Caco-2 (cell line): ENCODE measurements around the gene FBXW2. TPM values are rescaled to one million over a fixed set of nuclear protein-coding genes. Genes with fewer than 3 reads are reported as not detected.

ENCODE experiments used
- BruUV-seq: library from RNA; stranded (reverse); fragments of 400-500 nt; replicated peaks from 2 replicates; lab custom pipeline; 2021; lab: Mats Ljungman, UMichigan
- CTCF ChIA-PET: fragments of 300-600 bp; sonication (Branson Sonifier 250); formaldehyde crosslinking; loops from one replicate; lab custom pipeline; 2022; ENCODE audit warnings: antibody characterized with exemption; lab: Charles Lee
- POLR2A ChIA-PET: fragments of 300-600 bp; sonication (Branson Sonifier 250); formaldehyde crosslinking; loops from one replicate; lab custom pipeline; 2022; ENCODE audit warnings: antibody characterized with exemption; lab: Charles Lee
- DNase-seq, 2 experiments: peaks; one replicate each; pipeline versions ENCODE4 v3.0.0 to v3.0.0-alpha.2; 2020 to 2022
- H3K27me3 ChIP-seq: replicated peaks from 2 replicates; pipeline ENCODE4 v1.6.0; 2011; ENCODE audit warnings: low read length; ENCODE audit not compliant: control insufficient read depth, insufficient read depth
- H3K36me3 ChIP-seq: 2 replicates; pipeline ENCODE4 v1.5.1; 2011; ENCODE audit warnings: low read length; ENCODE audit not compliant: control insufficient read depth, insufficient read depth
- H3K4me1 ChIP-seq: fragments of 250-450 bp; sonication (Bioruptor Pico); 2 replicates; pipeline ENCODE4 v1.5.1; 2020; ENCODE audit warnings: mild to moderate bottlenecking
- H3K4me3 ChIP-seq: 2 replicates; pipeline ENCODE4 v1.5.1; 2011; ENCODE audit warnings: low read depth, mild to moderate bottlenecking, control low read depth, low read length
- H3K9me3 ChIP-seq: fragments of 250-450 bp; sonication (Bioruptor Pico); 2 replicates; pipeline ENCODE4 v1.5.1; 2020; ENCODE audit warnings: mild to moderate bottlenecking, moderate library complexity
- H3K27ac Mint-ChIP-seq: one replicate; pipeline ENCODE4 v1.8.0; 2022; ENCODE audit warnings: mixed read lengths; ENCODE audit not compliant: unreplicated experiment
- H3K27me3 Mint-ChIP-seq: one replicate; pipeline ENCODE4 v1.8.0; 2022; ENCODE audit warnings: mixed read lengths; ENCODE audit not compliant: insufficient read depth, unreplicated experiment
- H3K36me3 Mint-ChIP-seq: one replicate; pipeline ENCODE4 v1.8.0; 2022; ENCODE audit warnings: mild to moderate bottlenecking, mixed read lengths; ENCODE audit not compliant: insufficient read depth, unreplicated experiment
- H3K4me1 Mint-ChIP-seq: one replicate; pipeline ENCODE4 v1.8.0; 2022; ENCODE audit warnings: low read depth, mixed read lengths; ENCODE audit not compliant: unreplicated experiment
- H3K4me3 Mint-ChIP-seq: one replicate; pipeline ENCODE4 v1.8.0; 2022; ENCODE audit warnings: mild to moderate bottlenecking, moderate library complexity, mixed read lengths; ENCODE audit not compliant: unreplicated experiment
- H3K9me3 Mint-ChIP-seq: one replicate; pipeline ENCODE4 v1.8.0; 2022; ENCODE audit warnings: mixed read lengths; ENCODE audit not compliant: unreplicated experiment
- intact Hi-C: fragments of 100-400 bp; cut with micrococcal nuclease; formaldehyde crosslinking; loops from one replicate; pipeline ENCODE4 v1.10.0; 2022; ENCODE audit not compliant: unreplicated experiment
- total RNA-seq: library from RNA; stranded (reverse); gene quantifications from 2 replicates; pipeline ENCODE4 v1.2.3, GENCODE V29; 2022
- TF ChIP-seq, protein P1 (sequence below), 2 experiments: fragments of 200-600 bp in 1 of 2; IDR thresholded peaks; 1 replicate in 1 of 2; 2 replicates in 1 of 2; pipeline versions ENCODE4 v1.5.1 to v1.8.0; 2011 to 2022; ENCODE audit warnings: antibody characterized with exemption in 1 of 2, control low read depth in 1 of 2, inconsistent platforms in 1 of 2, low read depth in 1 of 2, low read length in 1 of 2, mild to moderate bottlenecking in 1 of 2, moderate library complexity in 1 of 2; ENCODE audit not compliant: insufficient read depth in 1 of 2, severe bottlenecking in 1 of 2, unreplicated experiment in 1 of 2

FBXW2 gene
- total RNA-seq, 1 experiment from 2014 or later, result 74.3 TPM

DNA sequence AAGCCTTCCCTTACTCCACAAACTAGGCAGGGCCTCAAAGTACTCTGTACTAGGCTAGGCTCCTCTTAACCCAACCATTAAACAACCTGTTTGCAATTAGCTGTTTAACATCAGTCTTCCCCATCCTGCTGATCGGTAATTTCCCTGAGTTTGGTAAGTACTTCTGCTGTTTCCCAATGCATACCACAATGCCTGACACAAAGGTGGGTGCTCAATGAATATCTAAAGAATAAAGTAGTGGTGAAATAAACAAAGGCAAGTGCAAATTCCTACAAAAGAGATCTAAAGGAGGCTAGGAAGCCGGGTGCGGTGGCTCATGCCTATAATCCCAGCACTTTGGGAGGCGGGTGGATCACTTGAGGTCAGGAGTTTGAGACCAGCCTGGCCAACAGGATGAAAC is 25.0 kb downstream of the FBXW2 start:
- POLR2A ChIA-PET, result no interaction called here
- Mint-ChIP-seq H3K4me3 (no peak overlapping the region), H3K9me3 (no peaks in the 10 kb centered on the region), H3K27ac (peak overlapping the region; percentile 65), H3K27me3 (no peaks in the 10 kb centered on the region), H3K4me1 (peaks cover 33% of the 10 kb centered on the region), H3K36me3 (peaks cover 68% of the 10 kb centered on the region)
- Histone ChIP-seq H3K27me3 (no peaks in the 10 kb centered on the region), H3K4me3 (no peak overlapping the region), H3K36me3 (peaks cover 3% of the 10 kb centered on the region), H3K4me1 (peaks cover 42% of the 10 kb centered on the region), H3K9me3 (no peaks in the 10 kb centered on the region)
- DNase-seq, result no peak
- CTCF ChIA-PET, result interaction anchor here (0.6 kb wide), 1 partner anchor 13 kb away, joined by 3 read pairs; no protein-coding TSS in a partner anchor
- TF ChIP-seq, protein P1, sequence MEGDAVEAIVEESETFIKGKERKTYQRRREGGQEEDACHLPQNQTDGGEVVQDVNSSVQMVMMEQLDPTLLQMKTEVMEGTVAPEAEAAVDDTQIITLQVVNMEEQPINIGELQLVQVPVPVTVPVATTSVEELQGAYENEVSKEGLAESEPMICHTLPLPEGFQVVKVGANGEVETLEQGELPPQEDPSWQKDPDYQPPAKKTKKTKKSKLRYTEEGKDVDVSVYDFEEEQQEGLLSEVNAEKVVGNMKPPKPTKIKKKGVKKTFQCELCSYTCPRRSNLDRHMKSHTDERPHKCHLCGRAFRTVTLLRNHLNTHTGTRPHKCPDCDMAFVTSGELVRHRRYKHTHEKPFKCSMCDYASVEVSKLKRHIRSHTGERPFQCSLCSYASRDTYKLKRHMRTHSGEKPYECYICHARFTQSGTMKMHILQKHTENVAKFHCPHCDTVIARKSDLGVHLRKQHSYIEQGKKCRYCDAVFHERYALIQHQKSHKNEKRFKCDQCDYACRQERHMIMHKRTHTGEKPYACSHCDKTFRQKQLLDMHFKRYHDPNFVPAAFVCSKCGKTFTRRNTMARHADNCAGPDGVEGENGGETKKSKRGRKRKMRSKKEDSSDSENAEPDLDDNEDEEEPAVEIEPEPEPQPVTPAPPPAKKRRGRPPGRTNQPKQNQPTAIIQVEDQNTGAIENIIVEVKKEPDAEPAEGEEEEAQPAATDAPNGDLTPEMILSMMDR (IDR thresholded peaks at IDR 0.05; ENCODE audit: insufficient read depth in 1 of 2, low read depth in 1 of 2, low read length in 1 of 2, severe bottlenecking in 1 of 2, unreplicated experiment in 1 of 2), result no peak
- no TSS peak for BruUV-seq
- intact Hi-C loops, result no loop called here

- no peak for DNase-seq
- H3K4me3 Mint-ChIP-seq, result peak overlapping the region; percentile 21
- Histone ChIP-seq H3K9me3 (no peaks in the 10 kb centered on the region), H3K27me3 (no peaks in the 10 kb centered on the region), H3K36me3 (peaks cover 3% of the 10 kb centered on the region), H3K4me1 (peaks cover 42% of the 10 kb centered on the region), H3K4me3 (no peak overlapping the region)
- no peaks in the 10 kb centered on the region for H3K9me3 Mint-ChIP-seq
- H3K27me3 Mint-ChIP-seq, result no peaks in the 10 kb centered on the region
- peaks cover 72% of the 10 kb centered on the region for H3K36me3 Mint-ChIP-seq
- H3K4me1 Mint-ChIP-seq, result peaks cover 33% of the 10 kb centered on the region
- BruUV-seq, result no TSS peak
- H3K27ac Mint-ChIP-seq, result peak overlapping the region; percentile 65
- CTCF ChIA-PET, result interaction anchor here (0.6 to 2.2 kb wide), 2 partner anchors 11 to 12 kb away, joined by 3 to 7 read pairs; no protein-coding TSS in a partner anchor
- POLR2A ChIA-PET, result interaction anchor here (1.1 kb wide), 1 partner anchor 26 kb away, joined by 3 read pairs; the partner anchor contains the start of gene FBXW2
- intact Hi-C loops, result no loop called here
- TF ChIP-seq, protein P1 (IDR thresholded peaks at IDR 0.05; ENCODE audit: insufficient read depth in 1 of 2, low read depth in 1 of 2, low read length in 1 of 2, severe bottlenecking in 1 of 2, unreplicated experiment in 1 of 2), result no peak
Observed at GRCh38 chr9:120767451-120767850, 25.8 kb downstream of the FBXW2 start.

GRCh38 chr9:120765910-120766425 is 27.2 kb downstream of the FBXW2 start:
- Mint-ChIP-seq H3K4me3 (peak overlapping the region; percentile 24), H3K27me3 (no peaks in the 10 kb centered on the region), H3K9me3 (no peaks in the 10 kb centered on the region), H3K27ac (peak overlapping the region; percentile 40), H3K36me3 (peaks cover 67% of the 10 kb centered on the region), H3K4me1 (peaks cover 33% of the 10 kb centered on the region)
- Histone ChIP-seq H3K4me1 (peaks cover 42% of the 10 kb centered on the region), H3K27me3 (no peaks in the 10 kb centered on the region), H3K9me3 (no peaks in the 10 kb centered on the region), H3K4me3 (no peak overlapping the region), H3K36me3 (peaks cover 3% of the 10 kb centered on the region)
- BruUV-seq, result no TSS peak
- POLR2A ChIA-PET, result interaction anchor here (0.6 to 0.7 kb wide), 2 partner anchors 25 to 27 kb away, joined by 3 read pairs; partner anchors contain the start of gene FBXW2
- CTCF ChIA-PET, result interaction anchor here (2.2 kb wide), 1 partner anchor 10 kb away, joined by 7 read pairs; no protein-coding TSS in a partner anchor
- no peak for DNase-seq
- intact Hi-C loops, result loop anchor here (1.0 kb wide), 3 partner anchors 17 to 77 kb away; no protein-coding TSS in a partner anchor
- TF ChIP-seq, protein P1 (IDR thresholded peaks at IDR 0.05; ENCODE audit: insufficient read depth in 1 of 2, low read depth in 1 of 2, low read length in 1 of 2, severe bottlenecking in 1 of 2, unreplicated experiment in 1 of 2), result no peak
